Measurements from ENCODE around the gene PRPF6.

DNA sequence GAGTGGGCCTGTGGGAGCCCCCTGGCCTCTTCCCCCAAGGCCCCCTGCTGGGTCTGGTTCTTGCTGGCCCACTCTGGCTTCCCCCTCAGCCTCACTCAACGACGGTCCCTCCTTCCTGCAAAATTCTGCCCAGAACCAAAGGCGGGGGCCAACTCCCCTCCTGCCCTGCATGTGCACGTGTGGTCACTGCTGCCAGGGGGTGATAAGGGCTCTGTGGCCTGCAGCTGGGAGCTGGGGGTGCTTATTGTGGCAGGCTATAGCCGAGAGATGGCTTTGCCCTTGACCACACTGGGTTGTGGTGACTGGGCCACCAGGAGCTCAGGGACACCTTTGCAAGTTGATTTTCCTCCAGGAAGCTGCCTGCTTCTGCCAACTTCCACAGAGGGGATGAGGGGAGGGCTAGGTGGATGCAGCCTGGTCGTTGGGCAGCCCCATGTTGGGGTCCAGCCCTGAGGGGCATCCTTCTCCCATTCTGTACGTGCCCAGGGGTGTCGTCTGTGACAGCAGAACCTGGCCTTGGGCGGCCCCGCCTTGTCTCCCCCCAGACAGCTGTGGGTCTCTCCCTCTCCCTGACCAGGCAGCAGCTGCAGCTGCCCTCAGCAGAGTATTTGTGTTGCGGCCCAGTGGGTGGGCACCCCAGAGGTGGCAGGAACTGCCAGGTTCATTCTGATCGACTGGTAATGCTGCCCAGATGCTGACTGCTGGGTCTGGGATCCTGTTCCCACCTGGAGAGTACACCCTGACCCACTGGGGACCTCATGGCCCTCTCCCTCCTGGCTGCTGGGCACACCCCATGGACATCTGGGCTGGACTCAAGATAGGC lies 87.7 kb downstream of the PRPF6 start:
- TF ChIP-seq, protein P1, sequence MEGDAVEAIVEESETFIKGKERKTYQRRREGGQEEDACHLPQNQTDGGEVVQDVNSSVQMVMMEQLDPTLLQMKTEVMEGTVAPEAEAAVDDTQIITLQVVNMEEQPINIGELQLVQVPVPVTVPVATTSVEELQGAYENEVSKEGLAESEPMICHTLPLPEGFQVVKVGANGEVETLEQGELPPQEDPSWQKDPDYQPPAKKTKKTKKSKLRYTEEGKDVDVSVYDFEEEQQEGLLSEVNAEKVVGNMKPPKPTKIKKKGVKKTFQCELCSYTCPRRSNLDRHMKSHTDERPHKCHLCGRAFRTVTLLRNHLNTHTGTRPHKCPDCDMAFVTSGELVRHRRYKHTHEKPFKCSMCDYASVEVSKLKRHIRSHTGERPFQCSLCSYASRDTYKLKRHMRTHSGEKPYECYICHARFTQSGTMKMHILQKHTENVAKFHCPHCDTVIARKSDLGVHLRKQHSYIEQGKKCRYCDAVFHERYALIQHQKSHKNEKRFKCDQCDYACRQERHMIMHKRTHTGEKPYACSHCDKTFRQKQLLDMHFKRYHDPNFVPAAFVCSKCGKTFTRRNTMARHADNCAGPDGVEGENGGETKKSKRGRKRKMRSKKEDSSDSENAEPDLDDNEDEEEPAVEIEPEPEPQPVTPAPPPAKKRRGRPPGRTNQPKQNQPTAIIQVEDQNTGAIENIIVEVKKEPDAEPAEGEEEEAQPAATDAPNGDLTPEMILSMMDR (IDR thresholded peaks at IDR 0.05 in 4 of 5, conservative IDR thresholded peaks at IDR 0.05 in 1 of 5) = no peak
- TF ChIP-seq POLR2A (IDR thresholded peaks at IDR 0.05) = no peak

All from gastrocnemius medialis (tissue), 4 donors.